Natural killer cell (primary cell): ENCODE data around the gene NOL4L. TPM values are rescaled to one million over a fixed set of nuclear protein-coding genes. Genes with fewer than 3 reads are reported as not detected.

ENCODE experiments used
- ATAC-seq, 3 donors: fragments of 150-1000 bp in 2 of 3; fragments of 200-7000 bp in 1 of 3; cut with Tn5 transposase; 1 replicate in 1 of 3; 2 replicates in 2 of 3; pipeline ENCODE4 v1.10.0; 2021; ENCODE audit warnings: mild to moderate bottlenecking in 2 of 3, moderate library complexity in 2 of 3
- DNase-seq, 2 donors: peaks; one replicate each; pipeline versions ENCODE4 v3.0.0 to v3.0.0-alpha.2; 2013 to 2021; ENCODE audit warnings: mixed read lengths in 1 of 2
- H3K27ac ChIP-seq: one replicate; pipeline ENCODE4 v1.5.1; 2013; ENCODE audit warnings: mild to moderate bottlenecking, low read length
- H3K27me3 ChIP-seq: one replicate; pipeline ENCODE4 v1.6.1; 2013; ENCODE audit warnings: low read length; ENCODE audit not compliant: control insufficient read depth, insufficient read depth
- H3K36me3 ChIP-seq: one replicate; pipeline ENCODE4 v1.6.1; 2013; ENCODE audit warnings: low read length; ENCODE audit not compliant: control insufficient read depth, insufficient read depth
- H3K4me1 ChIP-seq: one replicate; pipeline ENCODE4 v1.6.1; 2013; ENCODE audit warnings: low read length; ENCODE audit not compliant: control insufficient read depth, insufficient read depth
- H3K4me3 ChIP-seq: one replicate; pipeline ENCODE4 v1.5.1; 2013; ENCODE audit warnings: low read length
- H3K9me3 ChIP-seq: one replicate; pipeline ENCODE4 v1.6.1; 2013; ENCODE audit warnings: low read length; ENCODE audit not compliant: control insufficient read depth, insufficient read depth
- H3K27ac Mint-ChIP-seq, 2 donors: one replicate each; pipeline ENCODE4 v1.8.0; 2022; ENCODE audit warnings: mild to moderate bottlenecking in 2 of 2, mixed read lengths in 2 of 2, moderate library complexity in 1 of 2
- H3K27me3 Mint-ChIP-seq, 2 donors: one replicate each; pipeline ENCODE4 v1.8.0; 2022; ENCODE audit warnings: low read depth in 2 of 2, mixed read lengths in 2 of 2
- H3K36me3 Mint-ChIP-seq: one replicate; pipeline ENCODE4 v1.8.0; 2022; ENCODE audit warnings: mixed read lengths
- H3K4me1 Mint-ChIP-seq, 2 donors: one replicate each; pipeline ENCODE4 v1.8.0; 2022; ENCODE audit warnings: mixed read lengths in 2 of 2
- H3K4me3 Mint-ChIP-seq: one replicate; pipeline ENCODE4 v1.8.0; 2022; ENCODE audit warnings: mild to moderate bottlenecking, moderate library complexity, mixed read lengths
- H3K9me3 Mint-ChIP-seq, 2 donors: one replicate each; pipeline ENCODE4 v1.8.0; 2022; ENCODE audit warnings: mixed read lengths in 2 of 2
- WGBS: methylation state at CpG from one replicate; pipeline ENCODE4 v1.1.7; 2013; ENCODE audit warnings: missing lambda C conversion rate; ENCODE audit not compliant: insufficient coverage; 5-methylcytosine and 5-hydroxymethylcytosine counted together
- intact Hi-C: fragments of 100-400 bp; cut with micrococcal nuclease; formaldehyde crosslinking; loops from one replicate; pipeline ENCODE4 v1.14.2; 2022
- total RNA-seq, 4 donors: library from RNA; stranded (reverse); fragments of 120-200 nt in 1 of 4; gene quantifications; one replicate each; pipeline versions ENCODE4 v1.2.3 to v1.2.4, GENCODE V29; 2013 to 2022
- TF ChIP-seq, protein P1 (sequence below): fragments of 200-600 bp; IDR thresholded peaks from one replicate; pipeline ENCODE4 v1.8.0; 2022; ENCODE audit warnings: antibody characterized with exemption

Gene NOL4L
- total RNA-seq, 3 donors from 2014 or later (not counting 1 experiment from before 2014, with no cell fraction given) = 101 to 136 (median 114) TPM

DNA sequence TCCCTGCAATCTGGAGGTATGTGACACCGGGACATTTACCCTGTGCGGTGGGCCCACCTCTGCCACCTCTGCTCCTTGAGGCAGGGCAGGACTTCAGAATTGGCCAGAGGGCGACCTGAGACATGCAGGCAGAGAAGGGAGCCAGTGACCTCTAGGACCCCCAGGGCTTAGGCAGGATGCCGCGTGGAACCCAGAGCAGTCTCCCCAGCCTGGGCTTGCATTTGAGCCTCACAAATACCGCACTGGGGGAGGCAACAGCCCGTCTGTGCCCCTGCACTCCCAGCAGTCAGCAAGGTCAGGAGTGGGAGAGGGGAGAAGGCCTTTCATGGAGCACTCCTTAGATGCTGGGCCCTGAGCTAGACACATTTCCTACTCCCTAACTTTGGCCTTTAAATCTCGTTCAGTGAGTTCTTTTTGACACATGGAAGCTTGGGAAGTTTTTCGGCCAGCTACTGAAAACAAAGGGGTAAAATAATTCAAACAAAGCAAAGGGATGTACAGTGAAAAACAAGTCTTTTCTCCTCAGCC, 46.9 kb upstream of the NOL4L start:
- Histone ChIP-seq H3K9me3 (no peaks in the 10 kb centered on the region), H3K27ac (no peak overlapping the region), H3K4me1 (peaks cover 19% of the 10 kb centered on the region), H3K36me3 (no peaks in the 10 kb centered on the region), H3K27me3 (no peaks in the 10 kb centered on the region), H3K4me3 (no peak overlapping the region)
- H3K27me3 Mint-ChIP-seq = peaks cover 0 to 3% of the 10 kb centered on the region in 2 donors
- ATAC-seq = no peak
- TF ChIP-seq, protein P1, sequence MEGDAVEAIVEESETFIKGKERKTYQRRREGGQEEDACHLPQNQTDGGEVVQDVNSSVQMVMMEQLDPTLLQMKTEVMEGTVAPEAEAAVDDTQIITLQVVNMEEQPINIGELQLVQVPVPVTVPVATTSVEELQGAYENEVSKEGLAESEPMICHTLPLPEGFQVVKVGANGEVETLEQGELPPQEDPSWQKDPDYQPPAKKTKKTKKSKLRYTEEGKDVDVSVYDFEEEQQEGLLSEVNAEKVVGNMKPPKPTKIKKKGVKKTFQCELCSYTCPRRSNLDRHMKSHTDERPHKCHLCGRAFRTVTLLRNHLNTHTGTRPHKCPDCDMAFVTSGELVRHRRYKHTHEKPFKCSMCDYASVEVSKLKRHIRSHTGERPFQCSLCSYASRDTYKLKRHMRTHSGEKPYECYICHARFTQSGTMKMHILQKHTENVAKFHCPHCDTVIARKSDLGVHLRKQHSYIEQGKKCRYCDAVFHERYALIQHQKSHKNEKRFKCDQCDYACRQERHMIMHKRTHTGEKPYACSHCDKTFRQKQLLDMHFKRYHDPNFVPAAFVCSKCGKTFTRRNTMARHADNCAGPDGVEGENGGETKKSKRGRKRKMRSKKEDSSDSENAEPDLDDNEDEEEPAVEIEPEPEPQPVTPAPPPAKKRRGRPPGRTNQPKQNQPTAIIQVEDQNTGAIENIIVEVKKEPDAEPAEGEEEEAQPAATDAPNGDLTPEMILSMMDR = no peak
- no peak overlapping the region for H3K4me3 Mint-ChIP-seq
- H3K4me1 Mint-ChIP-seq = peaks cover 7 to 21% of the 10 kb centered on the region in 2 donors
- 94% methylated on average over 9 of the region's 9 CpGs for WGBS
- H3K36me3 Mint-ChIP-seq = no peaks in the 10 kb centered on the region
- intact Hi-C loops = no loop called here
- H3K27ac Mint-ChIP-seq = no peak overlapping the region
- H3K9me3 Mint-ChIP-seq = no peaks in the 10 kb centered on the region
- no peak for DNase-seq

DNA sequence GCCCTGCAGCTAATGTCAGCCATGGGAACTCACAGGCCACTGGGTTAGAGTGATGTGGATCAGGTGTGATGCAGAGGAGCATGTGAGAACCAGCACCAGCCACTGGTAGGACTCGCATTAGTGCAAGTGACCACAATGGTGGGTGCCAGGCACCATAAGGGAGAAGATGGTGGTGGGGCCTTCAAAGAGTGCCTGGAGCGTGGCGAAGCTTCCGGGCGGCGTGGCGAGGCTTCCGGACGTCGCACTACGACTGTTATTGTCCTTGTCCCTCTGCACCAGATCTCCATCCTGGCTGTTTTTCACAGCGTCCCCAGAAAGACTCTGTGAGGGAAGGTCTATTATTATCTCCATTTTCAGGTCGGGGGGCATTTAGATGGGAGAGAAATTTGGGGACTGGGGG, 44.7 kb upstream of the NOL4L start:
- Mint-ChIP-seq H3K4me1 (peaks cover 7 to 21% of the 10 kb centered on the region in 2 donors), H3K27me3 (no peaks in the 10 kb centered on the region), H3K36me3 (no peaks in the 10 kb centered on the region), H3K9me3 (no peaks in the 10 kb centered on the region), H3K4me3 (no peak overlapping the region), H3K27ac (no peak overlapping the region)
- DNase-seq = no peak
- peaks cover 24% of the 10 kb centered on the region for H3K4me1 ChIP-seq
- TF ChIP-seq, protein P1 = no peak
- intact Hi-C loops = no loop called here
- ATAC-seq = no peak
- no peaks in the 10 kb centered on the region for H3K27me3 ChIP-seq
- no peak overlapping the region for H3K27ac ChIP-seq
- WGBS = 92% methylated on average over 12 of the region's 13 CpGs
- no peak overlapping the region for H3K4me3 ChIP-seq
- no peaks in the 10 kb centered on the region for H3K36me3 ChIP-seq
- H3K9me3 ChIP-seq = no peaks in the 10 kb centered on the region

DNA sequence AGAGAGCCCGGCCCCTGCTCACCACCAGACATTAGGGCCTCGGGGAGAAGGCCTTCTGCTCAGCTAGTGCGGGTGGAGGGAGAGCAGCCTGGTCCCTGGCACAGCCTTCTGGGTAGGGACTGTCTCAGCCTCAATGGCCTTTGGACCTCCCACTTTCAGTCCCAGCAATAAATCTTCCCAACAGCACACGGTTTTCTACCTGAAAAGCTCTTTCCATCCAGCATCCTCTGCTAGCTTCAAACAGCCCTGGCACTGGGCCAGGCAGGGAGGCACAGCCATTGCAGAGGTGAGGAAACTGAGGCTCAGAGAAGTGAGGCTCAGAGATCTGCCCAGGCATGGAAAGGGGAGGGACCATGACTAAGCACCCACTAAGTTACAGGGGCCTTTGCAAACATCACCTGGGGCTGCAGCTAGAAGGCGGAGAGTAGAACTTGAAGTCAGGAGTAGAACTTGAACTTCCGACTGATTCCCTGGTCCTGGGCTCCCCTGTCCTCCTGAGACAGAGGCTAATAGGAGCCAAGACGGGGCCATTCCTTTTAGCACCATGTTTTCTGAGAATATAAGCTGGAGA, 43.9 kb upstream of the NOL4L start:
- Mint-ChIP-seq H3K4me1 (peaks cover 7 to 21% of the 10 kb centered on the region in 2 donors), H3K4me3 (no peak overlapping the region), H3K27me3 (no peaks in the 10 kb centered on the region), H3K27ac (no peak overlapping the region), H3K9me3 (no peaks in the 10 kb centered on the region), H3K36me3 (no peaks in the 10 kb centered on the region)
- Histone ChIP-seq H3K36me3 (no peaks in the 10 kb centered on the region), H3K4me1 (peaks cover 24% of the 10 kb centered on the region), H3K4me3 (no peak overlapping the region), H3K9me3 (no peaks in the 10 kb centered on the region), H3K27me3 (no peaks in the 10 kb centered on the region), H3K27ac (no peak overlapping the region)
- TF ChIP-seq, protein P1 = no peak
- intact Hi-C loops = no loop called here
- no peak for DNase-seq
- 77% methylated on average over 7 of the region's 7 CpGs for WGBS
- ATAC-seq = no peak
